DMS 273 (cell line): ENCODE measurements around the gene PCYT1A.
"Not testable (repeated sequence)": the region's sequence is repeated elsewhere in the genome, so short reads cannot be mapped to it uniquely, and the experiment has no call there.

Source experiments
- DNase-seq: peaks from one replicate; lab custom pipeline; 2025; ENCODE audit not compliant: unreplicated experiment; lab: John Stamatoyannopoulos, UW

Gene PCYT1A

GRCh38 chr3:196216681-196217211 lies 70.8 kb downstream of the PCYT1A start:
- DNase-seq: no peak

GRCh38 chr3:196216089-196216564 lies 71.4 kb downstream of the PCYT1A start, which contains the start of gene SLC51A:
Gene SLC51A (plus strand): TSS chr3:196216534. CDS start chr3:196216713, 179 bp downstream.
- DNase-seq: no peak

GRCh38 chr3:196215493-196216020 lies 72.0 kb downstream of the PCYT1A start:
- no peak for DNase-seq

GRCh38 chr3:196214783-196215441 lies 72.6 kb downstream of the PCYT1A start:
- DNase-seq: no peak

- no peak for DNase-seq
Measured at GRCh38 chr3:196210673-196211556, 76.6 kb downstream of the PCYT1A start, which contains the start of gene ZDHHC19. Gene ZDHHC19 (minus strand): TSS chr3:196211400. CDS start chr3:196211315, 85 bp downstream.

GRCh38 chr3:196209944-196210672 lies 77.4 kb downstream of the PCYT1A start:
- DNase-seq: not testable (repeated sequence)

- DNase-seq: no peak
Measured at GRCh38 chr3:196208942-196209695, 78.4 kb downstream of the PCYT1A start.

GRCh38 chr3:196207833-196208607 lies 79.5 kb downstream of the PCYT1A start:
- DNase-seq: peak; percentile 25

GRCh38 chr3:196207159-196207832 lies 80.2 kb downstream of the PCYT1A start:
- DNase-seq: no peak

GRCh38 chr3:196205442-196206205 lies 81.9 kb downstream of the PCYT1A start:
- DNase-seq: not testable (repeated sequence)

- no peak for DNase-seq
Measured at GRCh38 chr3:196203846-196204245, 83.7 kb downstream of the PCYT1A start.

- no peak for DNase-seq
Measured at GRCh38 chr3:196202516-196202970, 85.0 kb downstream of the PCYT1A start.

GRCh38 chr3:196198771-196199753 lies 88.5 kb downstream of the PCYT1A start:
- DNase-seq: peak; percentile 61

GRCh38 chr3:196198081-196198675 lies 89.3 kb downstream of the PCYT1A start:
- DNase-seq: no peak

- no peak for DNase-seq
Measured at GRCh38 chr3:196197524-196197923, 90.0 kb downstream of the PCYT1A start.

GRCh38 chr3:196195664-196196265 lies 91.8 kb downstream of the PCYT1A start:
- no peak for DNase-seq
